Stimulated activated CD8-positive, alpha-beta memory T cell treated with anti-CD3 and anti-CD28 coated beads, Interleukin-12 subunit alpha, Interleukin-12 subunit beta, amount 100 ng/mL, for 4 hours (primary cell): Measurements from ENCODE around the gene E4F1.
"Not testable (repeated sequence)": the region's sequence is repeated elsewhere in the genome, so short reads cannot be mapped to it uniquely, and the experiment has no call there.

ENCODE experiments used
- DNase-seq: peaks from one replicate; pipeline ENCODE4 v3.0.0-alpha.2; 2020; ENCODE audit warnings: low read depth

The E4F1 gene

GRCh38 chr16:2231016-2231931 is 7.9 kb downstream of the E4F1 start:
- DNase-seq: no peak

GRCh38 chr16:2232094-2232990 is 9.0 kb downstream of the E4F1 start:
- DNase-seq: no peak

DNA sequence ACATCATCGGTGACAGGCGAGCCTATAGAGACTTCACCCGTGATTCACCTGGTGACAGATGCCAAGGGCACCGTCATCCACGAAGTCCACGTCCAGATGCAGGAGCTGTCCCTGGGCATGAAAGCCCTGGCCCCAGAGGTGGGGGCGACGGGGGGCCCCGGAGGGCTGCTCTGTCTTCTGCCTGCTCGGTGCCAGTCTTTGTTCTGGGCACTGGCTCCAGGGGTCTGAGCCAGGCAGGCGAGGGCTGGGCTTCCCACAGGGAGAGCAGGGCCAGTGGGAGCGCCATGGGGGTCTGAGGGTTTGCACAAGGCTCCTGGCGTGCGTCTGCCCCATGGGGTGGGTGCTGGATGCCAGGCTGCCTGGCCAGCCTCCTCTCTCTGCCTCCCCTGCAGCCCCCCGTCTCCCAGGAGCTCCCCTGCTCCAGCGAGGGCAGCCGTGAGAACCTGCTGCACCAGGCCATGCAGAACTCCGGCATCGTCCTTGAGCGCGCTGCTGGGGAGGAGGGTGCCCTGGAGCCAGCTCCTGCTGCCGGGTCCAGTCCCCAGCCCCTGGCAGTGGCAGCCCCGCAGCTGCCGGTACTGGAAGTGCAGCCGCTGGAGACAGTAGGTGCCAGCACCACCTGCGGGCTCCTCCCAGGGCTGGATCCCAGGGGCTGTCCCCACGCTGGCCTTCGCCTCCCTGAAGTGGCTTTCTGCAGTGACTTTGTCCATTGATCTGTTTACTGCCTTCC is 9.8 kb downstream of the E4F1 start:
- no peak for DNase-seq

GRCh38 chr16:2233872-2234812 is 10.8 kb downstream of the E4F1 start:
- no peak for DNase-seq

- no peak for DNase-seq
These were observed 11.4 kb downstream of the E4F1 start for GRCh38 chr16:2234813-2235170.

- DNase-seq: no peak
These were observed 11.9 kb downstream of the E4F1 start for GRCh38 chr16:2235234-2235651.

DNA sequence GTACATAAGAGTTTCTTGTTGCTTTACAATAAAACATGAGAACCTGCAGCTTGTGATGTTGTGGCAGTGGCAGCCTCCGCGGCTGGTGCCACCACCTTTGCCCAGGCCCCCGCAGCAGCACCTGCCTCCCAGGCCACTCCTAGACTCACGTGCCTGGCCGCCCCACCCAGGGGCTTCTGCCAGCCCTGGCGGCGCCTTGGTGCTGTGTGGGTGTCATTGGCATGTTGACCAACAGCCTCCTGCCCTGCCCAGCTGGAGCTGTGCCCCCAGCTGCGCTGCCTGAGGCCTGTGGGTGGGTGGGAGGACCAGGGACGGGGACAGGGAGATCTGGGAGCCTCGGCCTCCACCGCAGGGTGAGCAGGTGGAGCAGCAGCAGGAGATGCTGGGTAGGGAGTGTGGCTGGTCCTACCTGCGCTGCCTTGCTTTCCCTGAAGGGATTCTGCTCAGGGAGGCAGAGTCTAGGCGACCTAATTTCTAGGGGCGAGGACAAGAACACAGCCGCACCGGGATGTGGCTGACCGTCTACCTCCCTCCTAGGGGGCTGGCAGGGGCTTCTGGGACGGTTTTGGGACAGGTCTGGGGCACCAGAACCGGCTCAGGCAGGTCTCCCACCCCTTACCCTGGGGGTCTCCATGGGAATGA is 12.4 kb downstream of the E4F1 start:
- DNase-seq: no peak

GRCh38 chr16:2236337-2237101 is 13.1 kb downstream of the E4F1 start, which contains the start of gene DNASE1L2:
TSS of gene DNASE1L2 (plus strand) at chr16:2236444. CDS start at chr16:2236817, 373 bp downstream.
- no peak for DNase-seq

GRCh38 chr16:2237102-2237482 is 13.7 kb downstream of the E4F1 start:
- DNase-seq: no peak

DNA sequence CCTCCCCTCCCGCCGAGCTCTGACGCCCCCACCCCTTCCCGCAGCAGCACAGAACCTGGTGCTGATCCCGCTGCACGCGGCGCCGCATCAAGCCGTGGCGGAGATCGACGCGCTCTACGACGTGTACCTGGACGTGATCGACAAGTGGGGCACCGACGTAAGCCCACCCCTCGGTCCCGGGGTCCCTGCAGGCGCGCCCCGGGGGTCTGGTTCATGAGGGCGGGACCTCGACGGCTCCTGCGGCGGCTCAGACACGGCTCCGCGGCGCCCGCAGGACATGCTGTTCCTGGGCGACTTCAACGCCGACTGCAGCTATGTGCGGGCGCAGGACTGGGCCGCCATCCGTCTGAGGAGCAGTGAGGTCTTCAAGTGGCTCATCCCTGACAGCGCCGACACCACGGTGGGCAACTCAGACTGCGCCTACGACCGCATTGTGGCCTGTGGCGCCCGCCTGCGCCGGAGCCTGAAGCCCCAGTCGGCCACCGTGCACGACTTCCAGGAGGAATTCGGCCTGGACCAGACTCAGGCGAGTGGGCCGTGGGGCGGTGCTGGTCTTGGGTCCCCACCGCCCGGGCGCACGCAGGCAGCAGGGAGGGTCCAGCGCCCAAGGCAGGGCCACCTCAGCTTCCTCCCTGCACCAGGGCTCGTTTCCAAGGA is 14.2 kb downstream of the E4F1 start:
- no peak for DNase-seq

GRCh38 chr16:2238150-2238837 is 14.9 kb downstream of the E4F1 start:
- DNase-seq: no peak

DNA sequence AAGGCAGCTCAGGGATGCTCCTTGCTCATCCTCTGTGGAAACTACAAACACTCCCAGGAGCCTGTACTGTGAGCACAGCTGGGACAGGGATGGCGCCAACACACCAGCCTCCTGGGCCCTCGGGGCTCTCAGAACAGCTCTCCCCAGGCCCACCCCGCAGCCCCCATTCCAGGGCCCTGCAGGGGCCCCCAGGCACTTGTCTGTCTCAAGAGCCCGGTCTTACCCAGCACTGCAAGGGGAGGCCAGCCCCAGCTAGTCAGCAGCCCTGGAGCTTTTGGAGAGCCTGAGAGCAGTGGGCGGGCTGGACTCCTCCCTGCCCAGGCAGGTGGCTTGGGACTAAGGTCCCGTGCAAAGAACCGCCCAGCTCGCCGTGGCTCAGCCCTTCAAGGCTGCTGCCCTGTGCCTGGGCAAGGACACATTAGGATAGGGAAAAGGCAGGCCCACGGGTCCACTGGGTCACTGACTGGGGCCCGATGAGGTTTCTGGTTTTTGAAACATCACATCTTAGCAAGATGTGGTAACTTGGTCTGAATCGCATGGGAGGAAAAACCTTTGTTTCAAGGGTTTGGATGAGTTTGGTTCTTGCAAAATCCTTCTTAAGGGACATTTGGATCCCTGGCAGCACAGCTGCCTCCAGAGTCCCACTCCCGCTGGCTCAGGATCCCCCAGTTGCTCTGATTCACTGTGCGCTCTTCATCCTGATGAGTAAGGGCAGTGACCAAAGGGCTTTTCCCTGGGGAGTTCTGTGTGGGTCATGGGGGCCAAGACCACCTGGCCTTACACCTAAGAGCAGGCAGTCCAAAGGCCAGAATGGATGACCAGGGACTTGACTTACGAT is 15.7 kb downstream of the E4F1 start:
- DNase-seq: no peak

DNA sequence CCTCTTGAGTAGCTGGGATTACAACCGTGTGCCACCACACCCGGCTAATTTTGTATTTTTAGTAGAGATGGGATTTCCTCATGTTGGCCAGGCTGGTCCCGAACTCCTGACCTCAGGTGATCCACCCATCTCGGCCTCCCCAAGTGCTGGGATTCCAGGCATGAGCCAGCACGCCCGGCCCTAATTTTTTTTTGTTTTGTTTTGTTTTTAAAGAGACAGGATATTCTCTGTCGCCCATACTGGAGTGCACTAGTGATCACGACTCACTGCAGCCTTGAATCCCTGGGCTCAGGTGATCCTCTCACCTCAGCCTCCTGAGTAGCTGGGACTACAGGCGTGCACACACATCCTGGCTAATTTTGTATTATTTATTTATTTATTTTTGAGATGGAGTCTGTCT is 16.9 kb downstream of the E4F1 start:
- DNase-seq: not testable (repeated sequence)

DNA sequence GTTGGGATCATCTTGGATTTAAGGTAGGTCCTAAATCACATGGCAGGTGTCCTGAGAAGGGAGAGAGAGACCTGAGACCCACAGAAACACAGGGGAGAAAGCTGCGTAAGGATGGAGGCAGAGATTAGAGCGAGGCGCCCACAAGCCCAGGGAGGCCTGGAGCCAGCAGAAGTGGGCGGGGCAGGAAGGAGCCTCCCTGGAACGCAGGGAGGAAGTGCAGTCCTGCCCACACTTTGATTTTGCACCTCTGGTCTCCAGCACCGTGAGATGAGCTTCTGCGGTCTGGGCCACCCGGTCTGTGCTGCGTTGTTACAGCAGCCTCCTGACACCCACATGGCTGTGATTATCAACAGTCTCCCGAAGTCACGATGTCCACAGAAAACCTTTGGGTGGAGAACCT is 19.2 kb downstream of the E4F1 start:
- no peak for DNase-seq

GRCh38 chr16:2243031-2243528 is 19.7 kb downstream of the E4F1 start:
- no peak for DNase-seq

DNA sequence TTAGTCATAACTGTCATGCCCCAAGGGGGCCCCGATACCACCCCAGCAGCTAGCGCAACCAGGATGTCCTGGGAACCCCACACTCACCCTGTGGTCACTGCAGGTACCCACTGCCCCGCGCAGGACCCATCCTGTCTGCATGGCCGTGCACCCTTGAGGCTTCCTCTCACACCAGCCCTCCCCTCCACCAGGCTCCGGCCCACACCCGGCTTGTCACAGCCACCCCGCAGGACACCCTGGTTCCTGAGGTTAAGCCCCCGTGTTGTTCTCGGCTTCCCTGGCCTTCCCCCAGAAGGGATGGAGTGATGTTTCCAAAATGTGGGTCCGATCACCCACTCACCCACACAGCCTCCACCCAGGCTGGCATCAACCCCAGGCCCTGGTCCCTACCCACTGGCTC is 20.4 kb downstream of the E4F1 start:
- DNase-seq: no peak

DNA sequence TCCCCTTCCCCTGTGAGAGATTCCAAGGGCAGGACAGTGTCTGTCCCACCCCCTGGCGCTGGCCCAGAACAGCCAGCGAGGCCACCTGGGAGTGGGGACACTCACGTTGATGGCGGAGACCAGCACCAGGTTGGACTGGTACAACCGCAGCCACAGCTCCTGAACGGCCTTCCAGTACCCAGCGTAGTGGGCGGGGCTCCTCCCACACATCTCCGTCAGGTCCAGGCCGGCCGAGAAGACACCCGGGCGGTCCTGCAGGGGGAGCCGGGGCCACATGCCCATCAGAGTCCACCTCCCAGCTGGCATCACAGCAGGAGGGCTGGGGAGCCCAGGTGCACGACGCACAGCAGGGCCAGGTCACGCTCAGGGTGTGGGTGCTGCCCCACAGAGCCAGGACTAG is 20.9 kb downstream of the E4F1 start:
- no peak for DNase-seq
